Peyer's patch (tissue), 4 donors: ENCODE results near the gene CIAO1. TPM values are rescaled to one million over a fixed set of nuclear protein-coding genes. Genes with fewer than 3 reads are reported as not detected.

Source experiments
- DNase-seq, 3 donors: peaks; one replicate each; pipeline ENCODE4 v3.0.0-alpha.2; 2017 to 2019
- H3K27ac ChIP-seq, 4 donors: fragments of 200-600 bp; sonication (generic); one replicate each; pipeline ENCODE4 v1.5.1; 2016 to 2019
- H3K27me3 ChIP-seq, 2 donors: fragments of 200-600 bp; sonication (generic); one replicate each; pipeline ENCODE4 v1.5.1; 2019
- H3K36me3 ChIP-seq, 3 donors: fragments of 200-600 bp; sonication (generic); one replicate each; pipeline ENCODE4 v1.5.1; 2016 to 2019
- H3K4me1 ChIP-seq, 4 donors: fragments of 200-600 bp; sonication (generic); one replicate each; pipeline ENCODE4 v1.5.1; 2016 to 2019
- H3K4me3 ChIP-seq, 4 donors: fragments of 200-600 bp; sonication (generic); 1 replicate in 3 of 4; 2 replicates in 1 of 4; pipeline ENCODE4 v1.5.1; 2016 to 2019; ENCODE audit warnings: mild to moderate bottlenecking in 1 of 4
- H3K9me3 ChIP-seq, 4 donors: fragments of 200-600 bp; sonication (generic); one replicate each; pipeline ENCODE4 v1.5.1; 2016 to 2019; ENCODE audit warnings: mild to moderate bottlenecking in 1 of 4
- CTCF ChIP-seq, 6 experiments: fragments of 450-650 bp in 4 of 6; fragments of 200-600 bp in 2 of 6; sonication (generic) in 1 of 6; IDR thresholded peaks; one replicate each; pipeline ENCODE4 v1.5.1; 2017 to 2019; ENCODE audit warnings: antibody characterized with exemption in 6 of 6, mild to moderate bottlenecking in 3 of 6, moderate library complexity in 1 of 6
- POLR2A ChIP-seq, 2 donors: fragments of 450-650 bp; IDR thresholded peaks; one replicate each; pipeline ENCODE4 v1.5.1; 2017; ENCODE audit warnings: antibody characterized with exemption in 2 of 2, mild to moderate bottlenecking in 2 of 2, moderate library complexity in 2 of 2
- total RNA-seq, 4 donors: library from RNA; depleted of rRNA; stranded (reverse); fragments of >200 nt; gene quantifications; one replicate each; pipeline ENCODE4 v1.1.0, GENCODE V29; 2016

CIAO1 gene
- total RNA-seq, 4 donors from 2014 or later: 131 to 189 (median 154) TPM

GRCh38 chr2:96315400-96316071, 49.5 kb downstream of the CIAO1 start:
- H3K4me3 ChIP-seq: no peak overlapping the region
- no peaks in the 10 kb centered on the region for H3K9me3 ChIP-seq
- H3K36me3 ChIP-seq: no peaks in the 10 kb centered on the region
- peaks cover 0 to 5% (median 0%) of the 10 kb centered on the region in 4 donors for H3K4me1 ChIP-seq
- peak in 2 of 3 donors; percentile 45 to 75 for DNase-seq
- no peaks in the 10 kb centered on the region for H3K27me3 ChIP-seq
- no peak for TF ChIP-seq POLR2A (IDR thresholded peaks at IDR 0.05)
- TF ChIP-seq CTCF (IDR thresholded peaks at IDR 0.05): no peak
- H3K27ac ChIP-seq: peak overlapping the region in 2 of 4 donors; percentile 3 to 33

- no peak for DNase-seq
- no peaks in the 10 kb centered on the region for H3K36me3 ChIP-seq
- no peak for TF ChIP-seq POLR2A (IDR thresholded peaks at IDR 0.05)
- no peak for TF ChIP-seq CTCF (IDR thresholded peaks at IDR 0.05)
- H3K27me3 ChIP-seq: no peaks in the 10 kb centered on the region
- peaks cover 0 to 5% (median 2%) of the 10 kb centered on the region in 4 donors for H3K4me1 ChIP-seq
- no peak overlapping the region for H3K4me3 ChIP-seq
- H3K27ac ChIP-seq: no peak overlapping the region
- no peaks in the 10 kb centered on the region for H3K9me3 ChIP-seq
These were observed 51.0 kb downstream of the CIAO1 start for GRCh38 chr2:96316999-96317398.

- no peak overlapping the region for H3K4me3 ChIP-seq
- DNase-seq: no peak
- peaks cover 0 to 7% (median 3%) of the 10 kb centered on the region in 4 donors for H3K4me1 ChIP-seq
- no peaks in the 10 kb centered on the region for H3K9me3 ChIP-seq
- H3K36me3 ChIP-seq: no peaks in the 10 kb centered on the region
- TF ChIP-seq CTCF (IDR thresholded peaks at IDR 0.05) (no peak), POLR2A (IDR thresholded peaks at IDR 0.05) (no peak)
- no peaks in the 10 kb centered on the region for H3K27me3 ChIP-seq
- H3K27ac ChIP-seq: no peak overlapping the region
These were observed 51.6 kb downstream of the CIAO1 start for GRCh38 chr2:96317584-96317997.

GRCh38 chr2:96318723-96319122, 52.7 kb downstream of the CIAO1 start:
- Histone ChIP-seq H3K4me1 (peaks cover 0 to 7% (median 3%) of the 10 kb centered on the region in 4 donors), H3K9me3 (no peaks in the 10 kb centered on the region), H3K4me3 (no peak overlapping the region), H3K27me3 (no peaks in the 10 kb centered on the region), H3K27ac (no peak overlapping the region), H3K36me3 (no peaks in the 10 kb centered on the region)
- TF ChIP-seq POLR2A (IDR thresholded peaks at IDR 0.05) (no peak), CTCF (IDR thresholded peaks at IDR 0.05) (no peak)
- no peak for DNase-seq

GRCh38 chr2:96319396-96319795, 53.4 kb downstream of the CIAO1 start:
- no peaks in the 10 kb centered on the region for H3K27me3 ChIP-seq
- no peak for TF ChIP-seq POLR2A (IDR thresholded peaks at IDR 0.05)
- TF ChIP-seq CTCF (IDR thresholded peaks at IDR 0.05): no peak

More at GRCh38 chr2:96319396-96319795, 53.4 kb downstream of the CIAO1 start:
- H3K4me1 ChIP-seq: peaks cover 0 to 8% (median 3%) of the 10 kb centered on the region in 4 donors
- H3K27ac ChIP-seq: no peak overlapping the region
- DNase-seq: no peak
- no peaks in the 10 kb centered on the region for H3K9me3 ChIP-seq
- H3K4me3 ChIP-seq: no peak overlapping the region
- H3K36me3 ChIP-seq: no peaks in the 10 kb centered on the region
